Measurements from ENCODE around the gene PRKN.

PRKN gene

GRCh38 chr6:162379757-162380409 lies 347.7 kb downstream of the PRKN start:
- peak; percentile 32 for DNase-seq (ENCODE audit: low read depth, low spot score)

- DNase-seq (ENCODE audit: low read depth, low spot score), result peak; percentile 69
Measured at GRCh38 chr6:162377735-162378134, 349.8 kb downstream of the PRKN start.

- DNase-seq (ENCODE audit: low read depth, low spot score), result no peak
Measured at GRCh38 chr6:162373868-162374267, 353.7 kb downstream of the PRKN start.

GRCh38 chr6:162373192-162373591 lies 354.4 kb downstream of the PRKN start:
- no peak for DNase-seq (ENCODE audit: low read depth, low spot score)

- DNase-seq (ENCODE audit: low read depth, low spot score), result no peak
Measured at GRCh38 chr6:162372106-162372505, 355.5 kb downstream of the PRKN start.

GRCh38 chr6:162371121-162371520 lies 356.4 kb downstream of the PRKN start:
- no peak for DNase-seq (ENCODE audit: low read depth, low spot score)

GRCh38 chr6:162369091-162369490 lies 358.5 kb downstream of the PRKN start:
- DNase-seq (ENCODE audit: low read depth, low spot score), result no peak

GRCh38 chr6:162364488-162364887 lies 363.1 kb downstream of the PRKN start:
- DNase-seq (ENCODE audit: low read depth, low spot score), result no peak

- DNase-seq (ENCODE audit: low read depth, low spot score), result no peak
Measured at GRCh38 chr6:162363757-162364156, 363.8 kb downstream of the PRKN start.

- DNase-seq (ENCODE audit: low read depth, low spot score), result no peak
Measured at GRCh38 chr6:162360901-162361567, 366.5 kb downstream of the PRKN start.

GRCh38 chr6:162358625-162359024 lies 368.9 kb downstream of the PRKN start:
- no peak for DNase-seq (ENCODE audit: low read depth, low spot score)

- DNase-seq (ENCODE audit: low read depth, low spot score), result peak; percentile 16
Measured at GRCh38 chr6:162345051-162345511, 382.5 kb downstream of the PRKN start.

- DNase-seq (ENCODE audit: low read depth, low spot score), result no peak
Measured at GRCh38 chr6:162344646-162345010, 382.9 kb downstream of the PRKN start.

GRCh38 chr6:162343936-162344645 lies 383.5 kb downstream of the PRKN start:
- peak; percentile 62 for DNase-seq (ENCODE audit: low read depth, low spot score)

GRCh38 chr6:162343198-162343935 lies 384.2 kb downstream of the PRKN start:
- no peak for DNase-seq (ENCODE audit: low read depth, low spot score)

GRCh38 chr6:162337412-162337811 lies 390.2 kb downstream of the PRKN start:
- no peak for DNase-seq (ENCODE audit: low read depth, low spot score)

GRCh38 chr6:162336359-162336758 lies 391.2 kb downstream of the PRKN start:
- DNase-seq (ENCODE audit: low read depth, low spot score), result no peak

- DNase-seq (ENCODE audit: low read depth, low spot score), result no peak
Measured at GRCh38 chr6:162332365-162332764, 395.2 kb downstream of the PRKN start.

- DNase-seq (ENCODE audit: low read depth, low spot score), result no peak
Measured at GRCh38 chr6:162331911-162332310, 395.7 kb downstream of the PRKN start.

- DNase-seq (ENCODE audit: low read depth, low spot score), result no peak
Measured at GRCh38 chr6:162325826-162326225, 401.7 kb downstream of the PRKN start.

GRCh38 chr6:162325051-162325450 lies 402.5 kb downstream of the PRKN start:
- DNase-seq (ENCODE audit: low read depth, low spot score), result no peak

- no peak for DNase-seq (ENCODE audit: low read depth, low spot score)
Measured at GRCh38 chr6:162315291-162315690, 412.3 kb downstream of the PRKN start.
